ENCODE data around the gene KLHL33.

The KLHL33 gene

GRCh38 chr14:20383636-20384035, 52.3 kb downstream of the KLHL33 start:
- TF ChIP-seq SIN3A (IDR thresholded peaks at IDR 0.05; ENCODE audit: borderline replicate concordance, insufficient read depth, low read length) (no peak), TAF1 (IDR thresholded peaks at IDR 0.05; ENCODE audit: borderline replicate concordance, insufficient read depth, low read length) (no peak), POLR2AphosphoS5 (IDR thresholded peaks at IDR 0.05; ENCODE audit: low read depth, low read length) (no peak), FOXP2 (optimal IDR thresholded peaks at IDR 0.05; ENCODE audit: borderline replicate concordance, extremely low read depth, extremely low read length, insufficient read depth) (no peak)
- TF ChIP-seq, protein P1, sequence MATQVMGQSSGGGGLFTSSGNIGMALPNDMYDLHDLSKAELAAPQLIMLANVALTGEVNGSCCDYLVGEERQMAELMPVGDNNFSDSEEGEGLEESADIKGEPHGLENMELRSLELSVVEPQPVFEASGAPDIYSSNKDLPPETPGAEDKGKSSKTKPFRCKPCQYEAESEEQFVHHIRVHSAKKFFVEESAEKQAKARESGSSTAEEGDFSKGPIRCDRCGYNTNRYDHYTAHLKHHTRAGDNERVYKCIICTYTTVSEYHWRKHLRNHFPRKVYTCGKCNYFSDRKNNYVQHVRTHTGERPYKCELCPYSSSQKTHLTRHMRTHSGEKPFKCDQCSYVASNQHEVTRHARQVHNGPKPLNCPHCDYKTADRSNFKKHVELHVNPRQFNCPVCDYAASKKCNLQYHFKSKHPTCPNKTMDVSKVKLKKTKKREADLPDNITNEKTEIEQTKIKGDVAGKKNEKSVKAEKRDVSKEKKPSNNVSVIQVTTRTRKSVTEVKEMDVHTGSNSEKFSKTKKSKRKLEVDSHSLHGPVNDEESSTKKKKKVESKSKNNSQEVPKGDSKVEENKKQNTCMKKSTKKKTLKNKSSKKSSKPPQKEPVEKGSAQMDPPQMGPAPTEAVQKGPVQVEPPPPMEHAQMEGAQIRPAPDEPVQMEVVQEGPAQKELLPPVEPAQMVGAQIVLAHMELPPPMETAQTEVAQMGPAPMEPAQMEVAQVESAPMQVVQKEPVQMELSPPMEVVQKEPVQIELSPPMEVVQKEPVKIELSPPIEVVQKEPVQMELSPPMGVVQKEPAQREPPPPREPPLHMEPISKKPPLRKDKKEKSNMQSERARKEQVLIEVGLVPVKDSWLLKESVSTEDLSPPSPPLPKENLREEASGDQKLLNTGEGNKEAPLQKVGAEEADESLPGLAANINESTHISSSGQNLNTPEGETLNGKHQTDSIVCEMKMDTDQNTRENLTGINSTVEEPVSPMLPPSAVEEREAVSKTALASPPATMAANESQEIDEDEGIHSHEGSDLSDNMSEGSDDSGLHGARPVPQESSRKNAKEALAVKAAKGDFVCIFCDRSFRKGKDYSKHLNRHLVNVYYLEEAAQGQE (IDR thresholded peaks at IDR 0.05; ENCODE audit: insufficient read depth in 1 of 2, low read depth in 2 of 2, low read length in 2 of 2) = no peak

DNA sequence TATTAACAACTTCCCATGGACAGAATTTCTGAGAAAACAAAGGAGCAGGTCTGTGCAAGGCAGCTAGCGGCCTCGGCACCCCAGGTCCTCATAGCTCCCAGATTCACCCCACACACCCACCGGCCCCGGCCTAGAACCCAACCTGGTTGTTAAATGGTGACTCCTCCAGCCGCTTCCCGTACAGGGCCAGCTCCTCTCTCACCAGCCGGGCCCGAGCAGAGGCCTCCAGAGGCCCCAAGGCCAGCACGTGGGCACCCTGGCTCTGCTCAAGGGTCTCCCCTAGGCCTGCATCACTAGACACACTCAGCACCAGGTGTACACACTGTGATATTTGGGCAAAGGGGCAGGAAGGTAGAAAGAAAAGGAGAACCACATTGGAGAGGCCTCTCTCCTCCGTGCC, 52.9 kb downstream of the KLHL33 start:
- TF ChIP-seq TAF1 (IDR thresholded peaks at IDR 0.05; ENCODE audit: borderline replicate concordance, insufficient read depth, low read length) = no peak
- TF ChIP-seq POLR2AphosphoS5 (IDR thresholded peaks at IDR 0.05; ENCODE audit: low read depth, low read length) = no peak
- TF ChIP-seq, protein P1 (IDR thresholded peaks at IDR 0.05; ENCODE audit: insufficient read depth in 1 of 2, low read depth in 2 of 2, low read length in 2 of 2) = no peak
- no peak for TF ChIP-seq SIN3A (IDR thresholded peaks at IDR 0.05; ENCODE audit: borderline replicate concordance, insufficient read depth, low read length)
- no peak for TF ChIP-seq FOXP2 (optimal IDR thresholded peaks at IDR 0.05; ENCODE audit: borderline replicate concordance, extremely low read depth, extremely low read length, insufficient read depth)

DNA sequence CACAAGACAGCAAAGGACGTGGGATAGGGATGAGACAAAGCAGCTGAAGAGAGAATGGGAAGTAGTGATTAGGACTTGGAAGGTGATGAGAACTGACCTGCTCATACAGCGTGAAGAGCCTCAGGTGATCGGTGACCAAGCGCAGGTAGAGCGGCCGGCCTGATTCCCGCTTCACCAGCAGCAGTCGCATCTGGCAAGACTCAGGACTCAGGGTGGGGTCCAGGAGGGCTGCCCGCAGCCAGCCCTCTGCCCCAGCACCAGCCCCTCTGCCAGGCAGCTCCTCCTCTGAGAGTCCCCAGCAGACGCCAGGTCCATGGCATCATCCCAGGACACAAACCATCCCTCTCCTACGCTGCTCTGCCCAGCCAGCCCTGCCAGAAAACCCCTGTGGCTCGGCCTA, 53.4 kb downstream of the KLHL33 start:
- TF ChIP-seq TAF1 (IDR thresholded peaks at IDR 0.05; ENCODE audit: borderline replicate concordance, insufficient read depth, low read length) (no peak), POLR2AphosphoS5 (IDR thresholded peaks at IDR 0.05; ENCODE audit: low read depth, low read length) (no peak), FOXP2 (optimal IDR thresholded peaks at IDR 0.05; ENCODE audit: borderline replicate concordance, extremely low read depth, extremely low read length, insufficient read depth) (no peak), SIN3A (IDR thresholded peaks at IDR 0.05; ENCODE audit: borderline replicate concordance, insufficient read depth, low read length) (no peak)
- TF ChIP-seq, protein P1 (IDR thresholded peaks at IDR 0.05; ENCODE audit: insufficient read depth in 1 of 2, low read depth in 2 of 2, low read length in 2 of 2) = no peak

DNA sequence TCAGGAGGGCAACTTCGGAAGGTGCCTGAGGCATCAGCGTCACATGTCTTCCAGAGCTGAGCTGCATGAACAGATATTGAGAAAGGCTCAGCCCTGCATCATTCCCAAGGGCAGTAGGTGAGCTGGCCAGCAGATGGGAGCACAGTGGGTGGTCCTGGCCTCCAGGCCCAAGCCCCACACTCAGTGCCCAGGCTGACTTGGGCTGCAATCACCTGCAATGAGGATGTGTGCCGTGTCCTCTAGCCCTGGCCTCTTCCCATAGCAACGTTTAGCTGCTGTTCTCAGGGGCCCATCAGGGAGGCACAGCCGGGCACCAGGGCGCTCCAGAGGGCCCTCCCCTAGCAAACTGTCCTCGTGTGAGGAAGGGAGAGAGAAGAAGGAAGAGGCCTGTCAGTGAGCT, 54.6 kb downstream of the KLHL33 start:
- no peak for TF ChIP-seq POLR2AphosphoS5 (IDR thresholded peaks at IDR 0.05; ENCODE audit: low read depth, low read length)
- TF ChIP-seq, protein P1 (IDR thresholded peaks at IDR 0.05; ENCODE audit: insufficient read depth in 1 of 2, low read depth in 2 of 2, low read length in 2 of 2) = no peak
- no peak for TF ChIP-seq SIN3A (IDR thresholded peaks at IDR 0.05; ENCODE audit: borderline replicate concordance, insufficient read depth, low read length)
- no peak for TF ChIP-seq TAF1 (IDR thresholded peaks at IDR 0.05; ENCODE audit: borderline replicate concordance, insufficient read depth, low read length)
- no peak for TF ChIP-seq FOXP2 (optimal IDR thresholded peaks at IDR 0.05; ENCODE audit: borderline replicate concordance, extremely low read depth, extremely low read length, insufficient read depth)

DNA sequence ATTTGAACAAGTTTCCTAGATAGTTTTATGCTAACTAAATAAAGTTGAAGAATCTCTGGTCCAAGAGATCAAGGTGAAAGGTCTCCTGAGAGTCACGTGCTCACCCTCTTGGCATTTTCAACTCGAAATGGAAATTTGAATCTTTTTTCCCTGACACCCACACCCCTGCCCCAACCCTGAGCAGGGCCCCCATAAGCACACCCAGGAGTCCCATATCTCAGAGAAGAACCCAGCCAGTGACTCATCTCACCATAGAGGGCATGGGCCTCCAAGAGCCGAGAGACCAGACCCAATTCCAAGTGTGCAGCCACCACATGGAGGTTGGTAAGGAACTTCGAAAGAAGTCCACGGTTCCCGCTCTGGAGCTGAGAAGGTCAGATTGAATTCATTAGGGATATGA, 55.3 kb downstream of the KLHL33 start:
- TF ChIP-seq SIN3A (IDR thresholded peaks at IDR 0.05; ENCODE audit: borderline replicate concordance, insufficient read depth, low read length) (no peak), FOXP2 (optimal IDR thresholded peaks at IDR 0.05; ENCODE audit: borderline replicate concordance, extremely low read depth, extremely low read length, insufficient read depth) (no peak)

Measured in PFSK-1 (cell line).